ENCODE measurements around the gene GRK5.

The GRK5 gene

GRCh38 chr10:119207366-119207666 is at the start of gene GRK5:
TSS of gene GRK5 (plus strand) at chr10:119207571. CDS start at chr10:119207918, 347 bp downstream.
- Histone ChIP-seq H3K36me3 (no peaks in the 10 kb centered on the region), H3K9me3 (no peaks in the 10 kb centered on the region), H3K27ac (peak within 1 kb of the TSS; percentile 87 to 90), H3K4me1 (peaks cover 0 to 38% (median 24%) of the 10 kb centered on the region in 4 donors), H3K27me3 (no peaks in the 10 kb centered on the region), H3K4me3 (peak within 1 kb of the TSS; percentile 87 to 97)
- intact Hi-C loops (cut with DNase I; ENCODE audit: low total_unique reads), result loop anchor here (5.0 to 10.0 kb wide), 3 partner anchors 110 to 207 kb away; no protein-coding TSS in a partner anchor
- peak; percentile 97 to 98 for DNase-seq
- no peak for TF ChIP-seq CTCF (IDR thresholded peaks at IDR 0.05)

DNA sequence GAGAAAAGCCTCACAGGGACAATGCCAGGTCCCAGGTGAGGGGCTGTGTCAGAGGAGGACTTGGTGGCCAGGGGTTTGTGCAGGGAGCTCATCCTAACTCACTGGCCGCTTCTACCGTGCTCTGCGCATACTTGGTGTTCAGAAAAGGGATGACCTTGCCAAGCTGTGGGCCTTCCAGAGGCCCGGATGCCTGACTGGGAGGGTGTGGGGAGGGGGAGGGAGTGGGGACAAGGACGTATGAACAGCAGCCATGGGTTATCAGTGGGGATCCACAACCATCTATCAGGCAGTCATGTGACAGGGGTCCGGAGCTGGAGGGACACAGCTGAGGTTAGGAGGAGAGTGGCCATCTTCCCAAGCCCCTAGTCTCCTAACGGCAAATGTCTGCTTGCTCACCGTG is 48.0 kb upstream of the GRK5 start:
- Histone ChIP-seq H3K4me1 (peaks cover 0 to 2% (median under 1%) of the 10 kb centered on the region in 4 donors), H3K9me3 (no peaks in the 10 kb centered on the region), H3K4me3 (no peak overlapping the region), H3K36me3 (peaks cover 42 to 72% (median 47%) of the 10 kb centered on the region in 3 donors), H3K27me3 (no peaks in the 10 kb centered on the region), H3K27ac (no peak overlapping the region)
- no peak for TF ChIP-seq CTCF (IDR thresholded peaks at IDR 0.05)
- peak in 1 of 2 donors; percentile 52 for DNase-seq
- intact Hi-C loops (cut with DNase I; ENCODE audit: low total_unique reads), result no loop called here

DNA sequence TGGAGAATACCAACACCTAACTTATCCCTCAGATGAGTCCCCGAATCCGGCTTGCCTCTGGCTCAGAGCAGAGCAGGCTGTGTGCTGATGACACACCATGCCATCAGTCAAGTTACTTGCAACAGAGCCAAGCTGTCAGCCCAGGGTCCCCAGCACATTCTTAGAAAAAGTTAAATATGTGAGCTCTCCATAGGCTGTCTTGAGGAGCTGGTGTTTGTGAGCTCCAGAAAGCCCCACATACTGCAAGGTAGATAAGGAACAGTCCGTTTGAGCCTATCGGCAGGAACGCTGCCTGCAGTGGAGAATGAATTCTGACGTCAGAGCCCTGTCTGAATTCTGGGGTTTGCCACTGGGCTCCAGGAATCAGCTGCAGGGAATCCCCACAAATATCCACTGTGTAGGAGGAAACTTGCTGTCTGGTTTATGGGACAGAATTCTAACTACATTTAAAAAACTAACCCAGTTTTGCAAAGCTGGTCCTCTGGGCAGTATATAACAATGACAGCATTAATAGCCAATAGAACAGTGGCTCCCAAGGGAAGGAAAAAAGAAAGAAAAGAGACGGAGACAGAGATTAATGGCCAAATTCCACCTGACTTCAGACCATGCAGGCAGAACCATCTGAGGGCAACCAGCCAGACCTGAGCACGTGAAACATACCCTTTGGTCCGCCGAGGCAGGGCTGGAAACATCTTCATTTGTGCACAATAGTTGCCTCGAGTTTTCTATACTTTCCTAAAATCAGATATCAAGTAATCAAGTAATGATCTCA is 45.5 kb upstream of the GRK5 start:
- DNase-seq, result peak in 1 of 2 donors; percentile 21
- H3K36me3 ChIP-seq, result peaks cover 16 to 47% (median 23%) of the 10 kb centered on the region in 3 donors
- TF ChIP-seq CTCF (IDR thresholded peaks at IDR 0.05), result no peak
- no peak overlapping the region for H3K27ac ChIP-seq
- H3K4me1 ChIP-seq, result peaks cover 0 to 18% (median 8%) of the 10 kb centered on the region in 4 donors
- no peak overlapping the region for H3K4me3 ChIP-seq
- intact Hi-C loops (cut with DNase I; ENCODE audit: low total_unique reads), result no loop called here
- H3K9me3 ChIP-seq, result no peaks in the 10 kb centered on the region
- no peaks in the 10 kb centered on the region for H3K27me3 ChIP-seq

- Histone ChIP-seq H3K27me3 (no peaks in the 10 kb centered on the region), H3K4me1 (peaks cover 0 to 18% (median 8%) of the 10 kb centered on the region in 4 donors), H3K27ac (no peak overlapping the region), H3K9me3 (no peaks in the 10 kb centered on the region), H3K4me3 (no peak overlapping the region), H3K36me3 (peaks cover 15 to 40% (median 22%) of the 10 kb centered on the region in 3 donors)
- TF ChIP-seq CTCF (IDR thresholded peaks at IDR 0.05), result no peak
- intact Hi-C loops (cut with DNase I; ENCODE audit: low total_unique reads), result no loop called here
- DNase-seq, result peak in 1 of 2 donors; percentile 31
Observed at GRCh38 chr10:119162452-119163092, 44.8 kb upstream of the GRK5 start.

GRCh38 chr10:119165171-119166117 is 41.9 kb upstream of the GRK5 start, which contains the start of gene SFXN4:
TSS of gene SFXN4 (minus strand) at chr10:119165714. CDS start at chr10:119165647, 67 bp downstream.
- TF ChIP-seq CTCF (IDR thresholded peaks at IDR 0.05), result peak in 1 of 2 experiments; percentile 16

More at GRCh38 chr10:119165171-119166117, 41.9 kb upstream of the GRK5 start, which contains the start of gene SFXN4:
- peaks cover 0 to 18% (median 8%) of the 10 kb centered on the region in 4 donors for H3K4me1 ChIP-seq
- no peaks in the 10 kb centered on the region for H3K27me3 ChIP-seq
- peak within 1 kb of the TSS; percentile 83 to 96 for H3K27ac ChIP-seq
- H3K9me3 ChIP-seq, result no peaks in the 10 kb centered on the region
- peaks cover 23 to 33% (median 25%) of the 10 kb centered on the region in 3 donors for H3K36me3 ChIP-seq
- peak; percentile 77 to 90 for DNase-seq
- intact Hi-C loops (cut with DNase I; ENCODE audit: low total_unique reads), result no loop called here
- peak within 1 kb of the TSS; percentile 68 to 83 for H3K4me3 ChIP-seq

Measured in tibial artery (tissue), 4 donors.